ENCODE measurements around the gene ZFYVE26. TPM values are rescaled to one million over a fixed set of nuclear protein-coding genes. Genes with fewer than 3 reads are reported as not detected.

ZFYVE26 gene
- total and polyA plus RNA-seq, 5 donors from 2014 or later, result 2.9 to 27.4 (median 3.7) TPM

- peaks cover 0 to 2% (median 0%) of the 10 kb centered on the region in 4 donors for H3K4me1 Mint-ChIP-seq
- ATAC-seq (ENCODE audit: low read depth in 2 of 2) (no peak), DNase-seq (no peak)
- Histone ChIP-seq H3K4me1 (ENCODE audit: control insufficient read depth, insufficient read depth, low read length, poor library complexity, severe bottlenecking) (no peaks in the 10 kb centered on the region), H3K4me3 (ENCODE audit: low read depth, low read length) (no peak overlapping the region), H3K9me3 (ENCODE audit: control insufficient read depth in 2 of 2, low read length in 2 of 2) (no peaks in the 10 kb centered on the region), H3K27me3 (ENCODE audit: control insufficient read depth, insufficient read depth, low read length) (no peaks in the 10 kb centered on the region), H3K36me3 (ENCODE audit: control insufficient read depth, insufficient read depth, low read length) (peaks cover 35% of the 10 kb centered on the region), H3K27ac (ENCODE audit: insufficient read depth, low read length, poor library complexity, severe bottlenecking) (no peak overlapping the region)
- H3K27ac Mint-ChIP-seq, result no peak overlapping the region
- H3K27me3 Mint-ChIP-seq, result no peaks in the 10 kb centered on the region
- H3K36me3 Mint-ChIP-seq, result peaks cover 50% of the 10 kb centered on the region
- H3K4me3 Mint-ChIP-seq, result no peak overlapping the region
- no peaks in the 10 kb centered on the region for H3K9me3 Mint-ChIP-seq
These were observed 69.5 kb downstream of the ZFYVE26 start for GRCh38 chr14:67746927-67747326.

GRCh38 chr14:67744046-67744445, 72.3 kb downstream of the ZFYVE26 start:
- no peak for ATAC-seq (ENCODE audit: low read depth in 2 of 2)
- Mint-ChIP-seq H3K27me3 (no peaks in the 10 kb centered on the region), H3K4me3 (no peak overlapping the region), H3K36me3 (peaks cover 31% of the 10 kb centered on the region), H3K9me3 (no peaks in the 10 kb centered on the region), H3K27ac (no peak overlapping the region), H3K4me1 (peaks cover 0 to 2% (median 0%) of the 10 kb centered on the region in 4 donors)
- no peak overlapping the region for H3K4me3 ChIP-seq (ENCODE audit: low read depth, low read length)
- H3K36me3 ChIP-seq (ENCODE audit: control insufficient read depth, insufficient read depth, low read length), result peaks cover 13% of the 10 kb centered on the region
- H3K9me3 ChIP-seq (ENCODE audit: control insufficient read depth in 2 of 2, low read length in 2 of 2), result no peaks in the 10 kb centered on the region
- no peaks in the 10 kb centered on the region for H3K4me1 ChIP-seq (ENCODE audit: control insufficient read depth, insufficient read depth, low read length, poor library complexity, severe bottlenecking)
- no peak overlapping the region for H3K27ac ChIP-seq (ENCODE audit: insufficient read depth, low read length, poor library complexity, severe bottlenecking)
- no peak for DNase-seq
- H3K27me3 ChIP-seq (ENCODE audit: control insufficient read depth, insufficient read depth, low read length), result no peaks in the 10 kb centered on the region

GRCh38 chr14:67738740-67739504, 77.5 kb downstream of the ZFYVE26 start:
- DNase-seq (no peak), ATAC-seq (ENCODE audit: low read depth in 2 of 2) (no peak)
- H3K4me1 Mint-ChIP-seq, result no peaks in the 10 kb centered on the region
- Histone ChIP-seq H3K4me1 (ENCODE audit: control insufficient read depth, insufficient read depth, low read length, poor library complexity, severe bottlenecking) (no peaks in the 10 kb centered on the region), H3K9me3 (ENCODE audit: control insufficient read depth in 2 of 2, low read length in 2 of 2) (no peaks in the 10 kb centered on the region), H3K27ac (ENCODE audit: insufficient read depth, low read length, poor library complexity, severe bottlenecking) (no peak overlapping the region), H3K4me3 (ENCODE audit: low read depth, low read length) (no peak overlapping the region), H3K27me3 (ENCODE audit: control insufficient read depth, insufficient read depth, low read length) (no peaks in the 10 kb centered on the region), H3K36me3 (ENCODE audit: control insufficient read depth, insufficient read depth, low read length) (no peaks in the 10 kb centered on the region)
- no peaks in the 10 kb centered on the region for H3K9me3 Mint-ChIP-seq
- H3K27me3 Mint-ChIP-seq, result no peaks in the 10 kb centered on the region
- peaks cover 4% of the 10 kb centered on the region for H3K36me3 Mint-ChIP-seq
- no peak overlapping the region for H3K27ac Mint-ChIP-seq
- H3K4me3 Mint-ChIP-seq, result no peak overlapping the region

GRCh38 chr14:67736771-67737170, 79.6 kb downstream of the ZFYVE26 start:
- no peak overlapping the region for H3K4me3 ChIP-seq (ENCODE audit: low read depth, low read length)
- H3K4me1 ChIP-seq (ENCODE audit: control insufficient read depth, insufficient read depth, low read length, poor library complexity, severe bottlenecking), result no peaks in the 10 kb centered on the region
- no peaks in the 10 kb centered on the region for H3K27me3 ChIP-seq (ENCODE audit: control insufficient read depth, insufficient read depth, low read length)
- no peak for ATAC-seq (ENCODE audit: low read depth in 2 of 2)
- no peaks in the 10 kb centered on the region for H3K36me3 Mint-ChIP-seq
- no peak overlapping the region for H3K27ac ChIP-seq (ENCODE audit: insufficient read depth, low read length, poor library complexity, severe bottlenecking)
- DNase-seq, result no peak
- no peaks in the 10 kb centered on the region for H3K9me3 Mint-ChIP-seq
- H3K27ac Mint-ChIP-seq, result no peak overlapping the region
- no peaks in the 10 kb centered on the region for H3K9me3 ChIP-seq (ENCODE audit: control insufficient read depth in 2 of 2, low read length in 2 of 2)
- no peaks in the 10 kb centered on the region for H3K36me3 ChIP-seq (ENCODE audit: control insufficient read depth, insufficient read depth, low read length)
- no peaks in the 10 kb centered on the region for H3K4me1 Mint-ChIP-seq
- no peak overlapping the region for H3K4me3 Mint-ChIP-seq
- no peaks in the 10 kb centered on the region for H3K27me3 Mint-ChIP-seq

GRCh38 chr14:67735336-67736147, 80.8 kb downstream of the ZFYVE26 start:
- no peaks in the 10 kb centered on the region for H3K36me3 ChIP-seq (ENCODE audit: control insufficient read depth, insufficient read depth, low read length)
- H3K27ac ChIP-seq (ENCODE audit: insufficient read depth, low read length, poor library complexity, severe bottlenecking), result no peak overlapping the region
- no peaks in the 10 kb centered on the region for H3K4me1 Mint-ChIP-seq
- no peaks in the 10 kb centered on the region for H3K27me3 ChIP-seq (ENCODE audit: control insufficient read depth, insufficient read depth, low read length)
- no peak overlapping the region for H3K4me3 Mint-ChIP-seq
- H3K4me1 ChIP-seq (ENCODE audit: control insufficient read depth, insufficient read depth, low read length, poor library complexity, severe bottlenecking), result no peaks in the 10 kb centered on the region
- H3K36me3 Mint-ChIP-seq, result no peaks in the 10 kb centered on the region
- H3K9me3 ChIP-seq (ENCODE audit: control insufficient read depth in 2 of 2, low read length in 2 of 2), result no peaks in the 10 kb centered on the region
- H3K9me3 Mint-ChIP-seq, result no peaks in the 10 kb centered on the region
- no peak for DNase-seq
- no peak overlapping the region for H3K27ac Mint-ChIP-seq
- H3K4me3 ChIP-seq (ENCODE audit: low read depth, low read length), result no peak overlapping the region
- no peak for ATAC-seq (ENCODE audit: low read depth in 2 of 2)
- no peaks in the 10 kb centered on the region for H3K27me3 Mint-ChIP-seq

GRCh38 chr14:67734675-67735074, 81.7 kb downstream of the ZFYVE26 start:
- H3K27me3 Mint-ChIP-seq, result no peaks in the 10 kb centered on the region
- H3K4me3 ChIP-seq (ENCODE audit: low read depth, low read length), result no peak overlapping the region
- H3K27me3 ChIP-seq (ENCODE audit: control insufficient read depth, insufficient read depth, low read length), result no peaks in the 10 kb centered on the region
- H3K9me3 ChIP-seq (ENCODE audit: control insufficient read depth in 2 of 2, low read length in 2 of 2), result no peaks in the 10 kb centered on the region
- no peak overlapping the region for H3K4me3 Mint-ChIP-seq
- H3K27ac ChIP-seq (ENCODE audit: insufficient read depth, low read length, poor library complexity, severe bottlenecking), result no peak overlapping the region
- H3K36me3 ChIP-seq (ENCODE audit: control insufficient read depth, insufficient read depth, low read length), result no peaks in the 10 kb centered on the region
- no peaks in the 10 kb centered on the region for H3K4me1 Mint-ChIP-seq
- H3K27ac Mint-ChIP-seq, result no peak overlapping the region
- DNase-seq (no peak), ATAC-seq (ENCODE audit: low read depth in 2 of 2) (no peak)
- no peaks in the 10 kb centered on the region for H3K4me1 ChIP-seq (ENCODE audit: control insufficient read depth, insufficient read depth, low read length, poor library complexity, severe bottlenecking)
- no peaks in the 10 kb centered on the region for H3K9me3 Mint-ChIP-seq
- no peaks in the 10 kb centered on the region for H3K36me3 Mint-ChIP-seq

GRCh38 chr14:67733616-67734015, 82.8 kb downstream of the ZFYVE26 start:
- H3K27me3 Mint-ChIP-seq, result no peaks in the 10 kb centered on the region
- no peak for ATAC-seq (ENCODE audit: low read depth in 2 of 2)
- Histone ChIP-seq H3K36me3 (ENCODE audit: control insufficient read depth, insufficient read depth, low read length) (no peaks in the 10 kb centered on the region), H3K4me3 (ENCODE audit: low read depth, low read length) (no peak overlapping the region), H3K9me3 (ENCODE audit: control insufficient read depth in 2 of 2, low read length in 2 of 2) (no peaks in the 10 kb centered on the region), H3K27me3 (ENCODE audit: control insufficient read depth, insufficient read depth, low read length) (no peaks in the 10 kb centered on the region), H3K4me1 (ENCODE audit: control insufficient read depth, insufficient read depth, low read length, poor library complexity, severe bottlenecking) (no peaks in the 10 kb centered on the region), H3K27ac (ENCODE audit: insufficient read depth, low read length, poor library complexity, severe bottlenecking) (no peak overlapping the region)
- H3K9me3 Mint-ChIP-seq, result no peaks in the 10 kb centered on the region
- no peak for DNase-seq
- H3K36me3 Mint-ChIP-seq, result no peaks in the 10 kb centered on the region
- no peak overlapping the region for H3K27ac Mint-ChIP-seq
- H3K4me3 Mint-ChIP-seq, result no peak overlapping the region
- H3K4me1 Mint-ChIP-seq, result no peaks in the 10 kb centered on the region
